ENCODE measurements around the gene C9. TPM values are rescaled to one million over a fixed set of nuclear protein-coding genes. Genes with fewer than 3 reads are reported as not detected.
"Not testable (repeated sequence)": the region's sequence is repeated elsewhere in the genome, so short reads cannot be mapped to it uniquely, and the experiment has no call there.

The C9 gene
- polyA plus RNA-seq, 3 donors = 0.37 to 0.53 (median 0.44) TPM

GRCh38 chr5:39262981-39263380, 101.3 kb downstream of the C9 start:
- DNase-seq = no peak

- no peak for DNase-seq
Observed at GRCh38 chr5:39260095-39260494, 104.2 kb downstream of the C9 start.

- DNase-seq = no peak
Observed at GRCh38 chr5:39257554-39257953, 106.7 kb downstream of the C9 start.

DNA sequence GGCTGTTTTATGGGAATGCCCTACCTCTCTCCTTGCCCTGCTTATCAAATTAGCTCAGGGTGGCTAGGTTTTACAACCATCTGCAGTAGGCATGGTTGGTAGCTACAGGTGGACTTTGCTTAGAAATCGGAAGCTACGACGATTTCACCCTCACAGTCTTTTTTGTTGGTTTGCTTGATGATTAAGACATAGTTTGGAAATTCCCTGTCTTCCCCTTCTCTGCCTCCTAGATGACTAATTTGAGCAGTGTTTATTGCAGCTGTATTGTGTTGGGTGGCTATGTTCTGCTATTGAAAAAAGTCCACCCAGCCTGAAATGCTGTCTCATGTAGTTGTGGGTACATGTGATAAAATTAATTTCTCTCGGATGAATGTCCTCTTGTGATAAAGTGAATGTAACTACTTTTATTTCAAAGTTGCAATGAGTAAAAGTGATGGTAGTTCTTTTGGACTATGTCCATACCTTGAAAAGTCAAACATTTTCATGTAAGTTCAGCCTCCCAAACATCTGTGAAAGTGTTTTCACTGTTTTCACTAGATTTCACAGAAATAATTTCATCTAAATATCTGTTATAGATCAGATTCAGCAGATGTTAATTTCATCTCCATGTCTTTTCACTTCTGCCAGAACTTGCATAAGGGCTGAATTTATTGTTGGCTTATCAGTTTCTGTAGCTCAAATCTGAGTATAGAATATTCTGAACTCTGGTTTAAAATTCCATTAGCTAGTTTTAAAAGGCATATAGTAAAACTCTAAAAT, 107.6 kb downstream of the C9 start:
- DNase-seq = no peak

DNA sequence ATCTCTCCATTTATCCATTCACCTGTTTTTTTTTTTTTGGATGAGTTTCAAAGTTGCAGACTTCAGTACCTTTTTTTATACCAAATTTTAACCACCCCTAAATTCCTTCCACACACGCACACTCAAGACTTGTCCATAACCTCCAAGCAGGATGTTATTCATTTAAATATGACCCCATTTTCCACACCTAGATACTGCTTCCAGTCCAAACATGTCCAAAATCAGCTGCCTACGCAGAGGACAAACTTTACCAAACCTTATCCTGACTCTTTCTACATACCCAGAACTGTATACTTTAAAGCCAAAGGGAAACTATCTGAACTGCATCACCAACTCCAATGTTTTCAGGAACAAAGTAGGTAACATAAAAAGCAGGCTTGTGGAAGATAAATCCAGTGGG, 108.9 kb downstream of the C9 start:
- no peak for DNase-seq

- DNase-seq = no peak
Observed at GRCh38 chr5:39254671-39255070, 109.6 kb downstream of the C9 start.

DNA sequence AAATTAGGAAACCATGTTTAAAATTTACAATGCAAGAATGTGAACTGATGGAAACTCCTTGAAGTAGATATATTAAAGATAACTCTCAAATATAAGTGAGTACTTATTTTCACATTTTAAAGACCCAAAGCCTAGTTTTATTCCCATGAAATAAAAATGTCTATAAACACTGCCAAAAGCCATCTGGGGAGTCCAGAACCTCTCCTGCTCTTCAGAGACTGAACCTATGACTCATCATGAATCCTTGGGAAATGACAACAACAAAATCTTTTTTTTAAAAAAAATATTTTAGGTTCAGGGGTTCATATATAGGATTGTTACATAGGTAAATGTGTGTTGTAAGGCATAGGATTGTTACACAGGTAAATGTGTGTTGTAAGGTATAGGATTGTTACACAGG, 111.1 kb downstream of the C9 start:
- no peak for DNase-seq

DNA sequence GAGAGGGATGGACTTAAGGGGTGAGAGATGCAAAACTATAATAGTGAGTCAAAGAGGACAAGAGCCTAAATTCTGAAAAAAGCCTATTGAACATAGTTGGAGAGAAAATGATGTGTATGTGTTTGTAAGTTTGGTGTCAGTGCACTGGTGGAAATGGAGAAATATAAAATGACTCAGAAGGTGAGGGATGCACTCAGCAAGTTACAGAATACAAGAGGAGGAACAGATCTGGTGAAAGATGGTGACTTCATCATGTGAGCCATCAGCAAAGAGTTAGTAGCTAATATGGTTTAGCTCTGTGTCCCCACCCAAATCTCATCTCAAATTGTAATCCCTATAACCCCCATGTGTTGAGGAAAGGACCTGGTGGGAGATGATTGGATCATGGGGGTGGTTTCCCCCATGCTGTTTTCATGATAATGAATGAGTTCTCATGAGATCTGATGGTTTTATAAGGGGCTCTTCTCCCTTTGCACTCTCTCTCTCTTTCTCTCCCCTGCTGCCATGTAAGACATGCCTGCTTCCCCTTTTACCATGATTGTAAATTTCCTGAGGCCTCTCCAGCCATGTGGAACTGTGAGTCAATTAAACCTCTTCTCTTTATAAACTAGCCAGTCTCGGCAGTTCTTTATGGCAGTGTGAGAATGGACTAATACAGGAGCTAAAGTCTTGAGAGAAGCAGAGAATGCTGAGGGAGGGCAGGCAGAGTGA, 114.6 kb downstream of the C9 start:
- DNase-seq = no peak

GRCh38 chr5:39249069-39249468, 115.2 kb downstream of the C9 start:
- DNase-seq = no peak

- DNase-seq = no peak
Observed at GRCh38 chr5:39240750-39241149, 123.5 kb downstream of the C9 start.

DNA sequence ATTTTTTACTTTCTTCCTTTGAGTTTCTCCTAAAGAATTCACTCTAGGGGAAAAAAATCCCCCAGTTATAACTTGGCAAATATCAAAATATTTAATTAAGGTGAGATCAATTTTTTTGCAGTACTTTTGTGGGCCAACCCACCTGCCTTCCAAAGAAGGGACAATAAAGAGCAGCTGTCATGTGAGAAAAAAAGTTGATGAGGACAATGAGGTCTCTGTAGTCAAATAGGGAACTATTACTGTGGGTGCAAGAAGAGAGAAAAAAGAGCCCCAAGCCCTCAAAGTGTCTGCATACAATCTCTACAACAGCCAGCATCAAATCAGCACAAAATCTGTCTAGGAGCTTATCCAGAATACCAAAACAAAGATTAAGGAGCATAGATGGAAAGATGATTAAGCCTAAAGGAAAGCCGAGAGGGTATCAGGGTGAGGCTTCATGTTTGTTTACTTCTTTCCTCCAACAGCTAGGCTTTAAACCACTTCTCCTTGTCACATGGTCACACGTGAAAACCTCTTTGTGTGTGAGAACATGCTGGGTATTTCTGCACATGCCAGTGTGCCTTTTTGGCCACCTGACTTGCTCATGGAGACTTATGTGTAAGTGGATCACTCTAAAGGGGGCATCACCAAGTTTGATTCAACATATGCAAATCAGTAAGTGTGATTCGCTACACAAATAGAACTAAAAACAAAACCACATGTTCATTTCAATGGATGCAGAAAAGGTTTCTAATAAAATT, 125.8 kb downstream of the C9 start:
- no peak for DNase-seq

DNA sequence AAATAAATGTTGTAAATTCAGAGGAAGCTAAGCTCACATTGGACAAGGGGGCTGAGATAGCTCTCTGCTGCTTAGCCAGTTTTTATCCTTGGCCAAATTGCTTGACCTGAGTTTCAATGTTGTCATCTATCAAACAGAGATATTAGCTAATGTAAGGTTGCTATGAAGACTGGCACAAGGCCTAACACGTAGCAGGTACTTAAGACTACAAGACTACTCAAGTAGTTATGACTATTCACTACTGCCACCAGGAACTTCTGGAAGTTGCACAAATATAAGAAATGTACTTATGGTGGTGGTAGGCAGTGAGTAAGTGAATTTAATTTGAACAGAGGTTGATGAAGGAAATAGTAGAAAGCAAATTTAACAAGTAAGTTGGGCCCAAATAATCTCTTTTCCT, 127.6 kb downstream of the C9 start:
- no peak for DNase-seq

GRCh38 chr5:39235648-39236047, 128.6 kb downstream of the C9 start:
- no peak for DNase-seq

DNA sequence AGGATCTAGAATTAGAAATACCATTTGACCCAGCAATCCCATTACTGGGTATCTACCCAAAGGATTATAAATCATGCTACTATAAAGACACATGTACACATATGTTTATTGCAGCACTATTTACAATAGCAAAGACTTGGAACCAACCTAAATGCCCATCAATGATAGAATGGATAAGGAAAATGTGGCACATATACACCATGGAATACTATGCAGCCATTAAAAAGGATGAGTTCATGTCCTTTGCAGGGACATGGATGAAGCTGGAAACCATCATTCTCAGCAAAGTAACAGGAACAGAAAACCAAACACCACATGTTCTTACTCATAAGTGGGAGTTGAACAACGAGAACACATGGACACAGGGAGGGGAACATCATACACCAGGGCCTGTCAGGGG, 129.8 kb downstream of the C9 start:
- DNase-seq = not testable (repeated sequence)

Other genes starting within 250 kb of the C9 start
- 1 to 10 TPM; 3.7 to 4.8 (median 4.1) TPM for gene FYB1, start 144.9 kb downstream of the C9 start, polyA plus RNA-seq (ENCODE audit: insufficient read length in 3 of 3)
- gene DAB2, start 60.5 kb upstream of the C9 start, polyA plus RNA-seq (ENCODE audit: insufficient read length in 3 of 3) = 100 to 1,000 TPM; 185 to 240 (median 235) TPM